SH-SY5Y (cell line): ENCODE measurements around the gene SUOX.

Source experiments
- GATA2 ChIP-seq: IDR thresholded peaks from 2 replicates; pipeline ENCODE4 v1.6.1; 2011; ENCODE audit warnings: mild to moderate bottlenecking, low read depth, low read length
- GATA3 ChIP-seq: IDR thresholded peaks from 2 replicates; pipeline ENCODE4 v1.6.1; 2011; ENCODE audit warnings: low read depth, mild to moderate bottlenecking, low read length, moderate library complexity

The SUOX gene

DNA sequence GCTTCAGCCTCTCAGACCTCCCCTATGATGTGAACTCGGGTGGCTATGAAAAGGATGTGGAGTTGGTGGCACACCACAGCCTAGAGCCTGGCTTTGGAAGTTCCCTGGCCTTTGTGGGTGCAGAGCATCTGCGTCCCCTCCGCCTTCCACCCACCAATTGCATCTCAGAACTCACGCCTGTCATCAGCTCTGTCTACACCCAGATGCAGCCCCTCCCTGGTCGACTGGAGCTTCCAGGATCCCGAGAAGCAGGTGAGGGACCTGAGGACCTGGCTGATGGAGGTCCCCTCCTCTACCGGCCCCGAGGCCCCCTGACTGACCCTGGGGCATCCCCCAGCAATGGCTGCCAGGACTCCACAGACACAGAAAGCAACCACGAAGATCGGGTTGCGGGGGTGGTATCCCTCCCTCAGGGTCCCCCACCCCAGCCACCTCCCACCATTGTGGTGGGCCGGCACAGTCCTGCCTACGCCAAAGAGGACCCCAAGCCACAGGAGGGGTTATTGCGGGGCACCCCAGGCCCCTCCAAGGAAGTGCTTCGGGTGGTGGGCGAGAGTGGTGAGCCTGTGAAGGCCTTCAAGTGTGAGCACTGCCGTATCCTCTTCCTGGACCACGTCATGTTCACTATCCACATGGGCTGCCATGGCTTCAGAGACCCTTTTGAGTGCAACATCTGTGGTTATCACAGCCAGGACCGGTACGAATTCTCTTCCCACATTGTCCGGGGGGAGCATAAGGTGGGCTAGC, 37.7 kb downstream of the SUOX start:
- TF ChIP-seq GATA2 (no peak), GATA3 (no peak)

DNA sequence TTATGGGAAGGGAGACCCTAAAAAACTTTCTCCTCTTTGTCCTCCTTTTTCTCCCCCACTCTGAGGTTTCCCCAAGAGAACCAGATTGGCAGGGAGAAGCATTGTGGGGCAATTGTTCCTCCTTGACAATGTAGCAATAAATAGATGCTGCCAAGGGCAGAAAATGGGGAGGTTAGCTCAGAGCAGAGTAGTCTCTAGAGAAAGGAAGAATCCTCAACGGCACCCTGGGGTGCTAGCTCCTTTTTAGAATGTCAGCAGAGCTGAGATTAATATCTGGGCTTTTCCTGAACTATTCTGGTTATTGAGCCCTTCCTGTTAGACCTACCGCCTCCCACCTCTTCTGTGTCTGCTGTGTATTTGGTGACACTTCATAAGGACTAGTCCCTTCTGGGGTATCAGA, 40.1 kb downstream of the SUOX start:
- no peak for TF ChIP-seq GATA3

DNA sequence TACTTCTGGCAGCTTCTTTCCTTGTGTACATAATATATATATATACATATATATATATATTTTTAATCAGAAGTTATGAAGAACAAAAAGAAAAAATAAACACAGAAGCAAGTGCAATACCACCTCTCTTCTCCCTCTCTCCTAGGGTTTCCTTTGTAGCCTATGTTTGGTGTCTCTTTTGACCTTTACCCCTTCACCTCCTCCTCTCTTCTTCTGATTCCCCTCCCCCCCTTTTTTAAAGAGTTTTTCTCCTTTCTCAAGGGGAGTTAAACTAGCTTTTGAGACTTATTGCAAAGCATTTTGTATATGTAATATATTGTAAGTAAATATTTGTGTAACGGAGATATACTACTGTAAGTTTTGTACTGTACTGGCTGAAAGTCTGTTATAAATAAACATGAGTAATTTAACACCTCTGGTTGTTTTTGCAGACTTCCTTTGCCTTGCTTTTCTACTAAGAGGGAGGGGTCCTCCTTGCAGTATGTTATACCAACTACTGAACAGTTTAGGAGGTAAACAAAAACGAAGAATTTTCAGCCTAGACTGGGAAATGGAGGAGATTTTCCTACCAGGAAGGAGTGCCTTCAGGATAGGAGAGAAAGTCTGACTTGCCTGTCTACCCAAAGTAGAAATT, 41.1 kb downstream of the SUOX start:
- TF ChIP-seq GATA3: no peak
- no peak for TF ChIP-seq GATA2

DNA sequence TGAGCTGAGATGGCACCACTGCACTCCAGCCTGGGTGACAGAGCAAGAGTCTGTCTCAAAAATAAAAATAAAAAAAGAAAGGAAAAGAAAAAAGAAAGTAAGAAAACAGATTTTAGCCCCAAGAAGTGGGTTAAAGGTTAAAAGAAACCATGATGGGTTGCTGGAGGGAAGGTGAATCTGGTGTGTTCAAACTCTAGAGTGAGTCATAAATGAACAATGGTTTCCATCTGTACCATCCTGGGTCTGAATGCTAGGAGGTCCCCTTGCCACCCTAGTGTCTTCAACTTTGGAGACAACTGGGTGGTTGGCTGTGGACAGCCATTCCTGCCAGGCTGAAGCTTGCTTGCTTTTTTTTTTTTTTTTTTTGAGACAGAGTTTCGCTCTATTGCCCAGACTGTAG, 43.1 kb downstream of the SUOX start:
- TF ChIP-seq GATA2 (no peak), GATA3 (no peak)

DNA sequence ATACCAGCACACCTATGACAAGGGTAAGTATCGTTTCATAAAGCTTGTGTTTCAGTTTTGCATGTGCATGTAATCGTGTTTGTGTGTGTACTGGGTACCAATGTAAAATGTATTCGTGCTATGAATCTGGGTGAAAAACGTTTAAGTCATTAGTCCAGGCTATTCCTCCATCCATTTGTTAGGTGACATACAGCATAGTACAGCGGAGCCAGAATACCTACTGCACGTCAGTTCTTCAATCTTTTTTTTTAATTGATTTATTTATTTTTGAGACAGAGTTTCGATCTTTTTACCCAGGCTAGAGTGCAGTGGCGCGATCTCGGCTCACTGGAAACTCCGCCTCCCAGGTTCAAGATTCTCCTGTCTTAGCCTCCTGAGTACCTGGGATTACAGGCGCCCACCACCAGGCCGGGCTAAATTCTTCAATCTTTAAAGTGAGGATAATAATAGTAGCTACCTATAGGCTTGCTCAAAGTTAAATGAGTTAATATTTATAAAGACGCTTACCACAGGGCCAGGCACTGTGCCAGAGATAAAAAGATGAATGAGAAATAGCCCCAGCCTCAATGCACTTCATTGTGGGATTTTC, 44.0 kb downstream of the SUOX start:
- no peak for TF ChIP-seq GATA2
- TF ChIP-seq GATA3: no peak

DNA sequence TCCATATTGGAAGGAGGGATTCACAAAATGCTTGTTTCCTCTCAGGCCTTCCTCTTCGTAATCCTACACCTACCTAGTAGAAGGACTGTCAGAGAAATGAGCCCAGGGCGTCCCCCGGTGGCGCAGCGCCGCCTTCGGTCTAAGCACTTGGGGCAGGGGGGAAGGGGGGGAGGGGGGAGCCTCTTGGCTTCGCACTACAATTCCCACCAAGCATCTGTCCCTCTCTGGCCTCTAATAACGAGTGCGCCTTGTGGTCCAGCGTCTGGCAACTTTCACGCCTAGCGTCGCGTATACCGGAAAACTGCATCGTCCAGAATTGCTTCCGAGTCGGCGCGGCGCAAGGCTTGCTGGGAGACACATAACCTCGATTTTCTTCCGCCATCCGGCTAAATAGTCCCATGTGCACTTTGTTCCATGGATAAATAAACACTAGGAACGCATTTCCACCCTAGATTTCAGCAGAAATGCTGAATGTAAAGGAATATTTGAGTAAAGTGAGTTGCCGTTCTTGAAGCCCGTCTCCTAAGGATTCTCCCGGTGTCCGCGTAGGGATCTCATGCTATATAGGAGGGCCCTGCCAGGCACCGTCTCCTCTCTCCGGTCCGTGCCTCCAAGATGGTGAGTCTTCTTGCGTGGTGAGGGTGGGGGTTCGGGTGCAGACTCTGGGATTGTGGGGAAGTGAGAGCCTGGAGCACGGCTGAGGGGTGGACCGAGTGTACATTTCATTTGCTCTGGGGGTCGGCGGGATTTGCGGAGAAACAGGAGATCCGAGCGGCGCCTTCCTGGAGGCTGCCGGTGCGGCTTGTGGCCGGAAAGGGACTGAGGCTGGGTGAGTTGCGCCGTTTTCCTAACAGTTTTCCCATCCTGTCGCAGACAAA, 44.7 kb downstream of the SUOX start, which contains the start of gene RPS26:
TSS of gene RPS26 (plus strand) at position 367 of the 878 bp plus-strand sequence. CDS start at position 616, 249 bp downstream.
- no peak for TF ChIP-seq GATA2
- TF ChIP-seq GATA3: no peak

DNA sequence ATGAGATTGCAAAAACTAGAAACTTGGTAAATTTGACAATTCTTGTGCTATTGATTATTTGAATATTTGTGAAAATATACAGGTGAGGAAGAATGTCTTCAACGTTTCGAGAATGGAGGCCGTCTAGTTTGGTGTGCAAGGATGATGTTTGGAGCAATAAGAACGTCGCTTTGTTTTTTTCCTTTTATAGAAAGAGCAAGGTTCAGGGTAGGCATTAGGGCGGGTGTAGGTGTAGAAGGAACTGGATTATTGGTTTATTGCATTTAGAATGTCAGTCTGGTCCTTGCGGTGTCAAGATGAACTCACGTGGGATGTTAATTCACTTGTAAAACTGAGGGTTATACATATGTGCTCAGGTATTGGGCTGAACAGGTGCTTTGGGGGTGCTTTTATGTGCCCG, 45.8 kb downstream of the SUOX start:
- TF ChIP-seq GATA2 (no peak), GATA3 (no peak)

DNA sequence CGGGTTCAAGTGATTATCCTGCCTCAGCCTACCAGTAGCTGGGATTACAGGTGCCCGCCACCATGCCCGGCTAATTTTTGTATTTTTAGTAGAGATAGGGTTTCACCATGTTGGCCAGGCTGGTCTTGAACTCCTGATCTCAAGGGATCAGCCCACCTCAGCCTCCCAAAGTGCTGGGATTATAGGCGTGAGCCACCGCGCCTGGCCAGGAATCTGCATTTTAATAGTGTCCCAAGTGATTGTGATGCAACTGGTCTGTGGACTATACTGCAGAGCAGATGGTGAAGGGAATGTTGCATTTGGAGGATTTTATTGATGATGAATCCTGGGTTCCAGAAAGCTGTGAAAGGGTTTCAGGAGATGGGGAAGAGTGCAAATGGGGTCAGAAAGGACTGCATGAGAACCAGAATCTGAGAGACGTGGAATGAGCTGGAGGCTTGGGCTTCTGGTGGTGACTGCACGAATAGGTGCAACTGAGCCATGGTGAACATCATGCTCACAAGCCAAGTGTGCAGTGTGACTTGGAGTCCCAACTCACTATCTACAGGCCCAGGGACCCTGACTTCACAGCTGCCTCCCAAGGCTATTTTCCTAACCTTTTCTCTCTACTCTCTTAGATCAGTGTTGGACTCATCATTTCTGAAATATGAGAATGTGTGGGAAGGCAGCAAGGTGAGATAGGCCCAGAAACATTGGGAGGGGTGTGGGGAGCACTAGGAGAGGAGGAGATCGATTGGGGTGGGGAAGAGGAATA, 49.1 kb downstream of the SUOX start:
- TF ChIP-seq GATA2 (no peak), GATA3 (no peak)

DNA sequence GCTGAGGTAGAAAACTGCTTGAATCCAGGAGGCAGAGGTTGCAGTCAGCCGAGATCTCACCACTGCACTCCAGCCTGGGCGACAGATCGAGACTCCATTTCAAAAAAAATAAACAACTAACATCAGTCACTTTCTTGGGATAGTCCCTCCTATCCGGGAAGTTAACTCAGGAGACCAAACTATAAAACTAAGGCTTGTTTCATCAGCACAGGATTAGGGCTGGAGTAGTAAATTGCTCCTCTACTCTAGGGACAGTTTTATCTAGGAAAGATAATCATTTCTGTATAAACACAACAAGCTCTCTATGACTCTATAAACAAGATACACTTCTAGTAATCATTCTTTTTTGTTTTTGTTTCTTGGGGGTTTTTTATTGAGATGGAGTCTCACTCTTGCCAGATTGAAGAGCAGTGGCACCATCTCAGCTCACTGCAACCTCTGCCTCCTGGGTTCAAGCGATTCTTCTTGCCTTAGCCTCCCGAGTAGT, 56.4 kb downstream of the SUOX start:
- TF ChIP-seq GATA2 (no peak), GATA3 (no peak)
